Thyroid gland (tissue), 4 donors: Measurements from ENCODE around the gene WDR20. TPM values are rescaled to one million over a fixed set of nuclear protein-coding genes. Genes with fewer than 3 reads are reported as not detected.
"Not testable (repeated sequence)": the region's sequence is repeated elsewhere in the genome, so short reads cannot be mapped to it uniquely, and the experiment has no call there.

Experiments
- DNase-seq, 2 donors: peaks; one replicate each; pipeline ENCODE4 v3.0.0-alpha.2; 2019
- H3K27ac ChIP-seq, 3 donors: fragments of 200-600 bp; sonication (generic); 1 replicate in 2 of 3; 2 replicates in 1 of 3; pipeline ENCODE4 v1.5.1; 2016 to 2019; ENCODE audit warnings: mild to moderate bottlenecking in 1 of 3, moderate library complexity in 1 of 3
- H3K27me3 ChIP-seq: fragments of 200-600 bp; sonication (generic); one replicate; pipeline ENCODE4 v1.5.1; 2019
- H3K36me3 ChIP-seq, 2 donors: fragments of 200-600 bp; sonication (generic); one replicate each; pipeline ENCODE4 v1.5.1; 2016 to 2019
- H3K4me1 ChIP-seq, 2 donors: fragments of 200-600 bp; sonication (generic); one replicate each; pipeline ENCODE4 v1.5.1; 2017 to 2019
- H3K4me3 ChIP-seq, 3 donors: fragments of 200-600 bp; sonication (generic); replicated peaks in 1 of 3; 1 replicate in 2 of 3; 2 replicates in 1 of 3; pipeline ENCODE4 v1.5.1; 2016; ENCODE audit warnings: mild to moderate bottlenecking in 1 of 3
- H3K9me3 ChIP-seq: fragments of 200-600 bp; sonication (generic); one replicate; pipeline ENCODE4 v1.5.1; 2017
- CTCF ChIP-seq, 6 experiments: fragments of 200-600 bp in 3 of 6; fragments of 450-650 bp in 3 of 6; sonication (generic) in 3 of 6; IDR thresholded peaks; one replicate each; pipeline ENCODE4 v1.5.1; 2016 to 2019; ENCODE audit warnings: antibody characterized with exemption in 6 of 6, mild to moderate bottlenecking in 2 of 6, inconsistent platforms in 1 of 6, moderate library complexity in 1 of 6
- POLR2A ChIP-seq, 2 donors: fragments of 450-650 bp; IDR thresholded peaks; one replicate each; pipeline ENCODE4 v1.6.1; 2017; ENCODE audit warnings: antibody characterized with exemption in 2 of 2, mild to moderate bottlenecking in 2 of 2, moderate library complexity in 1 of 2
- WGBS, 2 donors: methylation state at CpG; one replicate each; pipeline ENCODE4 v1.1.5; 2017; 5-methylcytosine and 5-hydroxymethylcytosine counted together
- intact Hi-C: fragments of 100-400 bp; cut with DNase I; formaldehyde crosslinking; loops from one replicate; pipeline ENCODE4 v1.15.1; 2023
- total RNA-seq, 4 donors: library from RNA; depleted of rRNA; stranded (reverse); fragments of >200 nt; gene quantifications; one replicate each; pipeline ENCODE4 v1.2.3, GENCODE V29; 2016

WDR20 gene
- total RNA-seq, 4 donors from 2014 or later, result 27.1 to 48.8 (median 37.6) TPM

DNA sequence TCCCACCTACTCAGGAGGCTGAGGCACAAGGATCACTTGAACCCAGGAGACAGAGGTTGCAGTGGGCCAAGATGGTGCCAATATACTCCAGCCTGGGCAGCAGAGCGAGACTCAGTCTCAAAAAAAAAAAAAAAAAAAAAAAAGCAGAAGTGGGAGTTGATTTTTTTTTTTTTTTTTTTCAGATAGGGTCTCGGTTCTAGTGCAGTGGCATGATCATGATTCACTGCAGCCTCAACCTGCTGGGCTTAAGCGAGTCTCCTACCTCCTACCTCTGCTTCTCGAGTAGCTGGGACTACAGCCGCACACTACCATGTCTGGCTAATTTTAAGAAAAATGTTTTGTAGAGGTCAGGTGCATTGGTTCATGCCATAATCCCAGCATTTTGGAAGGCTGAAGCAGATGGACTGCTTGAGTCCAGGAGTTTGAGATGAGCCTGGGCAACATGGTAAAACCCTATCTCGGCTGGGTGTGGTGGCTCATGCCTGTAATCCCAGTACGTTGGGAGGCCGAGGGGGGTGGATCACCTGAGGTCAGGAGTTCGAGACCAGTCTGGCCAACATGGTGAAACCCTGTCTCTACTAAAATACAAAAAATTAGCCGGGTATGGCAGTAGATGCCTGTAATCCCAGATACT is 36.5 kb upstream of the WDR20 start:
- DNase-seq, result no peak
- 93 to 96% methylated on average over 9 of the region's 10 CpGs for WGBS, 2 donors
- intact Hi-C loops, result no loop called here

DNA sequence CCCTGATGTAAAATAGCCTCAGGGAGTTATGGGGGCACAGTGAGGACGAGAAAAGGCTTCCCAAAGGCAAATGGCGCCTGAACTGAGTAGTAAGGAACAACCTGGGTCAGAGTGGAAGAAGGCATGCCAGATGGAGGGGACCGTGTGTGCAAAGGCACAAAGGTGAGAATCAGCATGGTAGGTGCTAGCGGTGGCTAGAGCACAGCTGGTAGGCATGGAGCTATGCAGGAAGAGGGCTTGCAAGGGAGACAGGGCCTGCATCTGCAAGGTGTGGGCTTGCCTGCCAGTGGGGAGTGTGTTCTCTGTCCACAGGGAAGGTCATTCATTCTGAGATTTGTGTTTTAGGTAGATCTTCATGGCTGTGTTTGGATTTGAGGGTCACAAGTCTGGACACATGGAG is 34.3 kb upstream of the WDR20 start:
- Histone ChIP-seq H3K27me3 (no peaks in the 10 kb centered on the region), H3K9me3 (no peaks in the 10 kb centered on the region), H3K4me3 (no peak overlapping the region), H3K4me1 (no peaks in the 10 kb centered on the region), H3K27ac (no peak overlapping the region), H3K36me3 (no peaks in the 10 kb centered on the region)
- intact Hi-C loops, result no loop called here
- TF ChIP-seq CTCF (IDR thresholded peaks at IDR 0.05) (no peak), POLR2A (IDR thresholded peaks at IDR 0.05) (no peak)
- 84 to 89% methylated on average over 4 of the region's 4 CpGs for WGBS, 2 donors
- DNase-seq, result no peak

More for the DNA sequence above, 36.5 kb upstream of the WDR20 start:
- H3K27me3 ChIP-seq, result no peaks in the 10 kb centered on the region
- no peaks in the 10 kb centered on the region for H3K36me3 ChIP-seq
- H3K9me3 ChIP-seq, result no peaks in the 10 kb centered on the region
- H3K4me3 ChIP-seq, result no peak overlapping the region
- no peak overlapping the region for H3K27ac ChIP-seq
- no peaks in the 10 kb centered on the region for H3K4me1 ChIP-seq
- TF ChIP-seq CTCF (IDR thresholded peaks at IDR 0.05) (no peak), POLR2A (IDR thresholded peaks at IDR 0.05) (no peak)

GRCh38 chr14:102109332-102109731 is 30.4 kb upstream of the WDR20 start:
- H3K27me3 ChIP-seq, H3K27ac ChIP-seq, H3K4me3 ChIP-seq, H3K36me3 ChIP-seq, DNase-seq, intact Hi-C loops, H3K4me1 ChIP-seq, H3K9me3 ChIP-seq: not testable (repeated sequence)
- WGBS, 2 donors, result 96 to 100% methylated on average over 1 of the region's 1 CpG

- no peak for DNase-seq
- TF ChIP-seq POLR2A (IDR thresholded peaks at IDR 0.05) (no peak), CTCF (IDR thresholded peaks at IDR 0.05) (no peak)
- Histone ChIP-seq H3K4me3 (no peak overlapping the region), H3K27me3 (no peaks in the 10 kb centered on the region), H3K4me1 (no peaks in the 10 kb centered on the region), H3K9me3 (no peaks in the 10 kb centered on the region), H3K27ac (no peak overlapping the region), H3K36me3 (no peaks in the 10 kb centered on the region)
- WGBS, 2 donors, result 81 to 92% methylated on average over 3 of the region's 3 CpGs
- intact Hi-C loops, result no loop called here
Observed at GRCh38 chr14:102111101-102111500, 28.6 kb upstream of the WDR20 start.

DNA sequence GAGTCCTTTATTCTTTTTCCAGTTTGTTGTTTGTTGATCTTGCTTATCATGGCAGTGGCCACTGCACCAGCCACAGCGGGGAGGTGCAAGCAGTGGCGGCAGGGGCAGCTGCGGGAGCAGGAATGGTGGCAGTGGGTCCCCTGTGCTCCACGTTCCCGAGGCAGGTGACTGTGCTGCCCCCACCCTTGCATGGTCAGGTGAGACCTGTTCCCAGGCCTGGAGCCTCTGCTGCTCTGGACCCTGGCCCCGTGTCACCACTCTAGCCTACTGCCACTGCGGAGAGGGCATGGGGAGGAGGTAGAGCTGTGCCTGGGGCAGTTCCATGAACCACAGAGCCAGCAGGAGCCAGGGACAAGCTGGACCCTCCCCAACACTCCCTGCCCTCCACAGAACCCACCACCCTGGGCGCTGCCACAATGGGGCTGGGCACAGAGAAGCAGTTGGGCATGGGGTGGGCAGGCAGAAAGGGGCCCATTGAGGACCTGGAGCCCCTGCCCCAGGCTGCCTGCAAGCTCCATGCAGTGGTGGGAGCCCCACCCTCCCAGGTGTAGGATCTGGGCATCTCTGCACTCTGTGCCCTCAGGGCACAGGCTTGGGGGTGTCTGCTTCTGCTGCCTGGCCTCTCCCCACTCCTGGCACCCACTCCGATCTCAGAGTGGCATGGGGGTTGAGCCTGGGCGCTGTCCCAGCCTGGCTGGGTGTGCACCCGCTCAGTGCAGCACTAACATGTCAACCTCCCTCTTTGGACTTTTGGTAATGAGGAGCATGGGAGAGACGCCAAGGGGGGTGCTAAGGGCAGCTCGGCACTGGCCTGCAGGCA is 23.1 kb upstream of the WDR20 start:
- WGBS, 2 donors, result 97 to 98% methylated on average over 10 of the region's 13 CpGs

More for the DNA sequence above, 23.1 kb upstream of the WDR20 start:
- H3K27ac ChIP-seq, result no peak overlapping the region
- no peak for DNase-seq
- intact Hi-C loops, result no loop called here
- no peaks in the 10 kb centered on the region for H3K9me3 ChIP-seq
- H3K4me1 ChIP-seq, result no peaks in the 10 kb centered on the region
- H3K27me3 ChIP-seq, result no peaks in the 10 kb centered on the region
- H3K4me3 ChIP-seq, result no peak overlapping the region
- H3K36me3 ChIP-seq, result no peaks in the 10 kb centered on the region
- TF ChIP-seq POLR2A (IDR thresholded peaks at IDR 0.05), result no peak
- TF ChIP-seq CTCF (IDR thresholded peaks at IDR 0.05), result no peak
